H9 (cell line): ENCODE measurements around the gene HHATL. TPM values are rescaled to one million over a fixed set of nuclear protein-coding genes. Genes with fewer than 3 reads are reported as not detected.

Source experiments
- DNase-seq: peaks from one replicate; pipeline ENCODE4 v3.0.0-alpha.2; 2017
- H2AFZ ChIP-seq: one replicate; pipeline ENCODE4 v1.6.1; 2013; ENCODE audit warnings: mild to moderate bottlenecking, low read length, control low read depth, moderate library complexity
- H2AK5ac ChIP-seq: 2 replicates; pipeline ENCODE4 v1.6.1; 2013; ENCODE audit warnings: low read length, control low read depth, mixed read lengths; ENCODE audit not compliant: insufficient read length
- H2BK120ac ChIP-seq: one replicate; pipeline ENCODE4 v1.6.1; 2013; ENCODE audit warnings: low read depth, mild to moderate bottlenecking, low read length, control low read depth, inconsistent platforms; ENCODE audit not compliant: poor library complexity, severe bottlenecking
- H2BK12ac ChIP-seq: 2 replicates; pipeline ENCODE4 v1.6.1; 2013; ENCODE audit warnings: low read length, control low read depth, mixed read lengths, low read depth; ENCODE audit not compliant: insufficient read length
- H2BK15ac ChIP-seq: 2 replicates; pipeline ENCODE4 v1.6.1; 2013; ENCODE audit warnings: low read depth, low read length, control low read depth
- H2BK20ac ChIP-seq: one replicate; pipeline ENCODE4 v1.6.1; 2013; ENCODE audit warnings: low read depth, mild to moderate bottlenecking, low read length, control low read depth, inconsistent platforms; ENCODE audit not compliant: poor library complexity, severe bottlenecking
- H2BK5ac ChIP-seq: 2 replicates; pipeline ENCODE4 v1.6.1; 2013; ENCODE audit warnings: low read length, control low read depth, mixed read lengths; ENCODE audit not compliant: insufficient read length
- H3K14ac ChIP-seq: 2 replicates; pipeline ENCODE4 v1.6.1; 2013; ENCODE audit warnings: low read length, control low read depth; ENCODE audit not compliant: insufficient read depth
- H3K18ac ChIP-seq: 2 replicates; pipeline ENCODE4 v1.6.1; 2013; ENCODE audit warnings: low read depth, mild to moderate bottlenecking, mixed read lengths, low read length, control low read depth; ENCODE audit not compliant: insufficient read length
- H3K23ac ChIP-seq: 2 replicates; pipeline ENCODE4 v1.6.1; 2013; ENCODE audit warnings: low read length, control low read depth, mixed read lengths, low read depth; ENCODE audit not compliant: insufficient read length
- H3K23me2 ChIP-seq: 2 replicates; pipeline ENCODE4 v1.6.1; 2013; ENCODE audit warnings: low read depth, mild to moderate bottlenecking, mixed read lengths, low read length, control low read depth; ENCODE audit not compliant: insufficient read length, poor library complexity, severe bottlenecking
- H3K27ac ChIP-seq: 2 replicates; pipeline ENCODE4 v1.5.1; 2013; ENCODE audit warnings: low read length, control low read depth, mixed read lengths, low read depth; ENCODE audit not compliant: insufficient read length
- H3K27me3 ChIP-seq: 2 replicates; pipeline ENCODE4 v1.6.1; 2013; ENCODE audit warnings: low read length, control low read depth, inconsistent platforms; ENCODE audit not compliant: insufficient read depth
- H3K4ac ChIP-seq: 2 replicates; pipeline ENCODE4 v1.6.1; 2013; ENCODE audit warnings: low read depth, mild to moderate bottlenecking, control low read depth, inconsistent platforms, low read length, moderate library complexity
- H3K4me1 ChIP-seq: 2 replicates; pipeline ENCODE4 v1.6.1; 2013; ENCODE audit warnings: low read length, control low read depth, inconsistent platforms; ENCODE audit not compliant: insufficient read depth
- H3K4me2 ChIP-seq: 2 replicates; pipeline ENCODE4 v1.6.1; 2013; ENCODE audit warnings: low read length, control low read depth, mixed read lengths; ENCODE audit not compliant: insufficient read length, insufficient read depth
- H3K56ac ChIP-seq: 2 replicates; pipeline ENCODE4 v1.6.1; 2013; ENCODE audit warnings: low read depth, mild to moderate bottlenecking, mixed read lengths, low read length, control low read depth; ENCODE audit not compliant: insufficient read length
- H3K79me1 ChIP-seq: 2 replicates; pipeline ENCODE4 v1.6.1; 2013; ENCODE audit warnings: low read depth, mild to moderate bottlenecking, moderate library complexity, low read length, control low read depth, inconsistent platforms; ENCODE audit not compliant: insufficient read depth, poor library complexity, severe bottlenecking
- H3K79me2 ChIP-seq: 2 replicates; pipeline ENCODE4 v1.6.1; 2013; ENCODE audit warnings: low read length, control low read depth, inconsistent platforms; ENCODE audit not compliant: insufficient read depth
- H3K9ac ChIP-seq: 2 replicates; pipeline ENCODE4 v1.6.1; 2013; ENCODE audit warnings: low read length, control low read depth, mixed read lengths; ENCODE audit not compliant: insufficient read length; ENCODE audit errors: extremely low read depth
- H3K9me3 ChIP-seq: one replicate; pipeline ENCODE4 v1.6.1; 2013; ENCODE audit warnings: low read depth, low read length, inconsistent platforms; ENCODE audit not compliant: control insufficient read depth
- H3T11ph ChIP-seq: one replicate; pipeline ENCODE4 v1.6.1; 2013; ENCODE audit warnings: mild to moderate bottlenecking, low read length, control low read depth, inconsistent platforms
- H4K20me1 ChIP-seq: one replicate; pipeline ENCODE4 v1.6.1; 2013; ENCODE audit not compliant: control insufficient read depth, insufficient read length, insufficient read depth
- H4K5ac ChIP-seq: 2 replicates; pipeline ENCODE4 v1.6.1; 2013; ENCODE audit warnings: low read depth, mild to moderate bottlenecking, mixed read lengths, low read length, control low read depth; ENCODE audit not compliant: insufficient read length
- H4K8ac ChIP-seq: replicated peaks from 2 replicates; pipeline ENCODE4 v1.6.1; 2013; ENCODE audit warnings: low read length, control low read depth, mixed read lengths, low read depth; ENCODE audit not compliant: insufficient read length
- H4K91ac ChIP-seq: 2 replicates; pipeline ENCODE4 v1.6.1; 2013; ENCODE audit warnings: low read depth, mild to moderate bottlenecking, moderate library complexity, mixed read lengths, low read length, control low read depth; ENCODE audit not compliant: insufficient read length
- H3K27ac Mint-ChIP-seq, 3 experiments: 2 replicates in 2 of 3; 3 replicates in 1 of 3; pipeline ENCODE4 v1.8.0; 2020 to 2021; ENCODE audit warnings: mixed read lengths in 3 of 3, mild to moderate bottlenecking in 1 of 3, moderate library complexity in 1 of 3
- H3K27me3 Mint-ChIP-seq: 2 replicates; pipeline ENCODE4 v1.8.0; 2021; ENCODE audit warnings: low read depth, mild to moderate bottlenecking, moderate library complexity, mixed read lengths
- H3K36me3 Mint-ChIP-seq, 3 experiments: 2 replicates in 2 of 3; 3 replicates in 1 of 3; pipeline ENCODE4 v1.8.0; 2020 to 2021; ENCODE audit warnings: low read depth in 3 of 3, mixed read lengths in 3 of 3; ENCODE audit not compliant: insufficient read depth in 1 of 3
- H3K4me1 Mint-ChIP-seq, 2 experiments: 2 replicates each; pipeline ENCODE4 v1.8.0; 2020; ENCODE audit warnings: mixed read lengths in 2 of 2
- H3K4me3 Mint-ChIP-seq, 2 experiments: 2 replicates in 1 of 2; 3 replicates in 1 of 2; pipeline ENCODE4 v1.8.0; 2020 to 2021; ENCODE audit warnings: mild to moderate bottlenecking in 2 of 2, mixed read lengths in 2 of 2, moderate library complexity in 1 of 2
- H3K9me3 Mint-ChIP-seq, 2 experiments: 2 replicates in 1 of 2; 3 replicates in 1 of 2; pipeline ENCODE4 v1.8.0; 2020; ENCODE audit warnings: mild to moderate bottlenecking in 2 of 2, mixed read lengths in 2 of 2, moderate library complexity in 1 of 2
- WGBS: extraction: QIAGEN DNeasy Blood & Tissue Kit; methylation state at CpG from one replicate; pipeline ENCODE4 v1.1.7; 2013; ENCODE audit warnings: missing lambda C conversion rate, low lambda C conversion rate, mixed read lengths; ENCODE audit not compliant: insufficient read length; ENCODE audit errors: extremely low coverage; 5-methylcytosine and 5-hydroxymethylcytosine counted together
- total RNA-seq: library from RNA; stranded (reverse); gene quantifications from 2 replicates; pipeline ENCODE4 v1.2.1, GENCODE V29; 2021
- TF ChIP-seq, protein P1 (sequence below): fragments of 200-600 bp; sonication (generic); conservative IDR thresholded peaks from 3 replicates; pipeline ENCODE4 v1.8.0; 2021; ENCODE audit warnings: antibody characterized with exemption, mild to moderate bottlenecking

HHATL gene
- total RNA-seq, 1 experiment from 2014 or later = 0.46 TPM

GRCh38 chr3:42651248-42652091 is 51.1 kb downstream of the HHATL start:
- H3K27me3 ChIP-seq = no peaks in the 10 kb centered on the region
- H3K56ac ChIP-seq = no peak overlapping the region
- H3K9me3 ChIP-seq = no peaks in the 10 kb centered on the region
- peak; percentile 40 for DNase-seq
- H3K4me3 Mint-ChIP-seq = no peak overlapping the region
- TF ChIP-seq, protein P1, sequence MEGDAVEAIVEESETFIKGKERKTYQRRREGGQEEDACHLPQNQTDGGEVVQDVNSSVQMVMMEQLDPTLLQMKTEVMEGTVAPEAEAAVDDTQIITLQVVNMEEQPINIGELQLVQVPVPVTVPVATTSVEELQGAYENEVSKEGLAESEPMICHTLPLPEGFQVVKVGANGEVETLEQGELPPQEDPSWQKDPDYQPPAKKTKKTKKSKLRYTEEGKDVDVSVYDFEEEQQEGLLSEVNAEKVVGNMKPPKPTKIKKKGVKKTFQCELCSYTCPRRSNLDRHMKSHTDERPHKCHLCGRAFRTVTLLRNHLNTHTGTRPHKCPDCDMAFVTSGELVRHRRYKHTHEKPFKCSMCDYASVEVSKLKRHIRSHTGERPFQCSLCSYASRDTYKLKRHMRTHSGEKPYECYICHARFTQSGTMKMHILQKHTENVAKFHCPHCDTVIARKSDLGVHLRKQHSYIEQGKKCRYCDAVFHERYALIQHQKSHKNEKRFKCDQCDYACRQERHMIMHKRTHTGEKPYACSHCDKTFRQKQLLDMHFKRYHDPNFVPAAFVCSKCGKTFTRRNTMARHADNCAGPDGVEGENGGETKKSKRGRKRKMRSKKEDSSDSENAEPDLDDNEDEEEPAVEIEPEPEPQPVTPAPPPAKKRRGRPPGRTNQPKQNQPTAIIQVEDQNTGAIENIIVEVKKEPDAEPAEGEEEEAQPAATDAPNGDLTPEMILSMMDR = no peak
- no peak overlapping the region for H2BK12ac ChIP-seq
- H3K4me2 ChIP-seq = peak overlapping the region; percentile 5
- H2AK5ac ChIP-seq = no peak overlapping the region
- no peaks in the 10 kb centered on the region for H3K9me3 Mint-ChIP-seq
- H3T11ph ChIP-seq = no peak overlapping the region
- no peak overlapping the region for H3K27ac ChIP-seq
- peaks cover 9 to 30% (median 27%) of the 10 kb centered on the region in 3 experiments for H3K36me3 Mint-ChIP-seq
- H3K27ac Mint-ChIP-seq = peak overlapping the region; percentile 37 to 92 (median 87); a peak in 6 of 7 replicates
- H2BK5ac ChIP-seq = no peak overlapping the region
- H4K8ac ChIP-seq = no peak overlapping the region
- no peaks in the 10 kb centered on the region for H4K20me1 ChIP-seq
- H3K79me2 ChIP-seq = no peaks in the 10 kb centered on the region
- H3K18ac ChIP-seq = no peak overlapping the region
- H2BK15ac ChIP-seq = no peak overlapping the region
- no peak overlapping the region for H2BK20ac ChIP-seq
- H3K14ac ChIP-seq = no peak overlapping the region
- H3K79me1 ChIP-seq = no peaks in the 10 kb centered on the region
- H2AFZ ChIP-seq = no peak overlapping the region
- H3K4ac ChIP-seq = no peak overlapping the region
- H3K23me2 ChIP-seq = no peaks in the 10 kb centered on the region
- H3K23ac ChIP-seq = no peak overlapping the region
- H3K27me3 Mint-ChIP-seq = no peaks in the 10 kb centered on the region
- H3K4me1 Mint-ChIP-seq = peaks cover 45 to 60% of the 10 kb centered on the region in 2 experiments
- no peak overlapping the region for H2BK120ac ChIP-seq
- H3K4me1 ChIP-seq = peaks cover 9% of the 10 kb centered on the region; the same call in 1 of the 2 replicates
- H3K9ac ChIP-seq = no peak overlapping the region
- no peak overlapping the region for H4K91ac ChIP-seq
- no peak overlapping the region for H4K5ac ChIP-seq
- WGBS = no CpG with 5 or more reads among the region's 9 CpGs
